HEK293T (cell line): ENCODE results near the gene FCN2.

ENCODE experiments used
- ARNT ChIP-seq: fragments of 450-650 bp; IDR thresholded peaks from 2 replicates; pipeline ENCODE4 v1.6.1; 2017; ENCODE audit warnings: mild to moderate bottlenecking
- BHLHE40 ChIP-seq: fragments of 450-650 bp; IDR thresholded peaks from 2 replicates; pipeline ENCODE4 v1.6.1; 2016; ENCODE audit warnings: mild to moderate bottlenecking, moderate library complexity, borderline replicate concordance
- CTBP1 ChIP-seq: fragments of 450-650 bp; IDR thresholded peaks from 2 replicates; pipeline ENCODE4 v1.6.1; 2016; ENCODE audit warnings: borderline replicate concordance
- ELF4 ChIP-seq: fragments of 450-650 bp; IDR thresholded peaks from 2 replicates; pipeline ENCODE4 v1.6.1; 2017; ENCODE audit warnings: antibody characterized with exemption
- FOXK2 ChIP-seq: fragments of 450-650 bp; IDR thresholded peaks from 2 replicates; pipeline ENCODE4 v1.6.1; 2016; ENCODE audit warnings: mild to moderate bottlenecking
- FOXM1 ChIP-seq: fragments of 450-650 bp; IDR thresholded peaks from 2 replicates; pipeline ENCODE4 v1.6.1; 2017; ENCODE audit warnings: mild to moderate bottlenecking, borderline replicate concordance
- HDGF ChIP-seq: fragments of 450-650 bp; IDR thresholded peaks from 2 replicates; pipeline ENCODE4 v1.6.1; 2017; ENCODE audit warnings: antibody characterized with exemption, borderline replicate concordance
- L3MBTL2 ChIP-seq: fragments of 450-650 bp; conservative IDR thresholded peaks from 2 replicates; pipeline ENCODE4 v1.6.1; 2016; ENCODE audit warnings: mild to moderate bottlenecking
- NFRKB ChIP-seq: fragments of 450-650 bp; IDR thresholded peaks from 2 replicates; pipeline ENCODE4 v1.6.1; 2016; ENCODE audit warnings: mild to moderate bottlenecking, moderate library complexity
- PKNOX1 ChIP-seq: fragments of 450-650 bp; IDR thresholded peaks from 2 replicates; pipeline ENCODE4 v1.6.1; 2016
- SP1 ChIP-seq: fragments of 450-650 bp; IDR thresholded peaks from 2 replicates; pipeline ENCODE4 v1.6.1; 2017
- SUZ12 ChIP-seq: fragments of 450-650 bp; IDR thresholded peaks from 2 replicates; pipeline ENCODE4 v1.6.1; 2016; ENCODE audit warnings: mild to moderate bottlenecking
- TARDBP ChIP-seq: fragments of 450-650 bp; IDR thresholded peaks from 2 replicates; pipeline ENCODE4 v1.6.1; 2016
- ZNF384 ChIP-seq: fragments of 450-650 bp; IDR thresholded peaks from 2 replicates; pipeline ENCODE4 v1.6.1; 2016

- no peak for TF ChIP-seq FOXM1
- TF ChIP-seq ZNF384: no peak
- TF ChIP-seq SUZ12: no peak
- no peak for TF ChIP-seq HDGF
- no peak for TF ChIP-seq ELF4
- TF ChIP-seq TARDBP: no peak
- no peak for TF ChIP-seq L3MBTL2
- TF ChIP-seq BHLHE40: no peak
- no peak for TF ChIP-seq NFRKB
- no peak for TF ChIP-seq SP1
- no peak for TF ChIP-seq FOXK2
- no peak for TF ChIP-seq ARNT
- no peak for TF ChIP-seq CTBP1
- no peak for TF ChIP-seq PKNOX1
Measured at GRCh38 chr9:134928436-134929192, 48.0 kb downstream of the FCN2 start.
